Smooth muscle cell (in vitro differentiated cells): ENCODE results near the gene BTN2A1. TPM values are rescaled to one million over a fixed set of nuclear protein-coding genes. Genes with fewer than 3 reads are reported as not detected.

Experiments
- DNase-seq: peaks from one replicate; lab custom pipeline; 2025; ENCODE audit not compliant: unreplicated experiment; lab: John Stamatoyannopoulos, UW
- H2AFZ ChIP-seq: fragments of 200-600 bp; sonication (generic); 2 replicates; pipeline ENCODE4 v1.6.0; 2016; ENCODE audit warnings: antibody characterized with exemption, low read depth, mild to moderate bottlenecking
- H3F3A ChIP-seq: fragments of 200-600 bp; sonication (generic); 2 replicates; pipeline ENCODE4 v1.6.0; 2017; ENCODE audit warnings: antibody characterized with exemption, low read depth
- H3K27ac ChIP-seq: fragments of 200-600 bp; sonication (generic); 2 replicates; pipeline ENCODE4 v1.5.1; 2016; ENCODE audit warnings: low read depth, mild to moderate bottlenecking
- H3K27me3 ChIP-seq: fragments of 200-600 bp; sonication (generic); 2 replicates; pipeline ENCODE4 v1.6.1; 2016; ENCODE audit warnings: low read depth, mild to moderate bottlenecking
- H3K36me3 ChIP-seq: fragments of 200-600 bp; sonication (generic); 2 replicates; pipeline ENCODE4 v1.5.1; 2016; ENCODE audit warnings: low read depth
- H3K4me1 ChIP-seq: fragments of 200-600 bp; sonication (generic); 2 replicates; pipeline ENCODE4 v1.5.1; 2016; ENCODE audit warnings: low read depth
- H3K4me2 ChIP-seq: fragments of 200-600 bp; sonication (generic); 2 replicates; pipeline ENCODE4 v1.6.0; 2016; ENCODE audit warnings: mild to moderate bottlenecking
- H3K4me3 ChIP-seq: fragments of 200-600 bp; sonication (generic); 2 replicates; pipeline ENCODE4 v1.5.1; 2016; ENCODE audit warnings: mild to moderate bottlenecking
- H3K79me2 ChIP-seq: fragments of 200-600 bp; sonication (generic); 2 replicates; pipeline ENCODE4 v1.6.0; 2016; ENCODE audit warnings: low read depth, mild to moderate bottlenecking
- H3K9ac ChIP-seq: fragments of 200-600 bp; sonication (generic); 2 replicates; pipeline ENCODE4 v1.6.0; 2016; ENCODE audit warnings: low read depth
- H3K9me3 ChIP-seq: fragments of 200-600 bp; sonication (generic); replicated peaks from 2 replicates; pipeline ENCODE4 v1.5.1; 2016; ENCODE audit warnings: low read depth
- H4K20me1 ChIP-seq: fragments of 200-600 bp; sonication (generic); 2 replicates; pipeline ENCODE4 v1.6.0; 2016; ENCODE audit warnings: low read depth
- CTCF ChIP-seq: fragments of 200-600 bp; sonication (generic); IDR thresholded peaks from 2 replicates; pipeline ENCODE4 v1.5.1; 2017; ENCODE audit warnings: borderline replicate concordance, mild to moderate bottlenecking, antibody characterized with exemption; ENCODE audit not compliant: insufficient read depth, poor library complexity, severe bottlenecking
- WGBS: methylation state at CpG from one replicate; pipeline ENCODE4 v1.1.7; 2016; ENCODE audit warnings: low lambda C conversion rate; 5-methylcytosine and 5-hydroxymethylcytosine counted together
- polyA plus RNA-seq: library from polyadenylated mRNA; unstranded; fragments of >200 nt; fragmentation: Nextera tagmentation; extraction: Ambion mirVana; gene quantifications from 2 replicates; pipeline ENCODE4 v1.2.1, GENCODE V29; 2016
- total RNA-seq: library from RNA; depleted of rRNA; stranded (reverse); fragments of >200 nt; gene quantifications from 2 replicates; pipeline ENCODE4 v1.2.3, GENCODE V29; 2014

The BTN2A1 gene
- total and polyA plus RNA-seq, 2 experiments from 2014 or later, result 36.3 to 40.5 TPM

DNA sequence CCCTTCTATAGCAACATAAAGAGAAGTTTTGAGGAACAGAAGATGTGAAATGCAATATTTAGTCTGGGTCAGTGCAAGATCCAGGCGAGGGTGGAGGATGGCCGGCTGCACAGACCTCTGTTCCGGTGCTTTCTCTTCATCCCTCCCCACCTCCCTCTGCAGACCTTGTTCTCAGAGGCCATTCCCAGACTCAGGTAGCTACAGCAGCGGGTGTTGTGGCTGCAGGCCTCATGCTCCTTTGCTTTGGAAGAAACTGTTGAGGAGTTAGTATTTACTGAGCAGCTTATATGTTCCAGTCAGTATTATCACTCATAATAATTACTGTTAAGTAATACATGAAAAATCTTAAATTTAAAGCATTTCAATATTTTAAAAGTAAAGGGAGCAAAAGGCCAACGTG lies 15.8 kb upstream of the BTN2A1 start:
- H3K27me3 ChIP-seq, result no peaks in the 10 kb centered on the region
- TF ChIP-seq CTCF, result no peak
- H3F3A ChIP-seq, result no peaks in the 10 kb centered on the region
- no peak overlapping the region for H3K9ac ChIP-seq
- H4K20me1 ChIP-seq, result no peaks in the 10 kb centered on the region
- H3K9me3 ChIP-seq, result no peaks in the 10 kb centered on the region
- H3K36me3 ChIP-seq, result no peaks in the 10 kb centered on the region
- H3K4me2 ChIP-seq, result no peak overlapping the region
- no peak overlapping the region for H3K4me3 ChIP-seq
- H3K27ac ChIP-seq, result no peak overlapping the region
- no peaks in the 10 kb centered on the region for H3K79me2 ChIP-seq
- WGBS, result 89% methylated on average over 5 of the region's 5 CpGs
- no peak overlapping the region for H2AFZ ChIP-seq
- H3K4me1 ChIP-seq, result no peaks in the 10 kb centered on the region
- DNase-seq, result no peak

DNA sequence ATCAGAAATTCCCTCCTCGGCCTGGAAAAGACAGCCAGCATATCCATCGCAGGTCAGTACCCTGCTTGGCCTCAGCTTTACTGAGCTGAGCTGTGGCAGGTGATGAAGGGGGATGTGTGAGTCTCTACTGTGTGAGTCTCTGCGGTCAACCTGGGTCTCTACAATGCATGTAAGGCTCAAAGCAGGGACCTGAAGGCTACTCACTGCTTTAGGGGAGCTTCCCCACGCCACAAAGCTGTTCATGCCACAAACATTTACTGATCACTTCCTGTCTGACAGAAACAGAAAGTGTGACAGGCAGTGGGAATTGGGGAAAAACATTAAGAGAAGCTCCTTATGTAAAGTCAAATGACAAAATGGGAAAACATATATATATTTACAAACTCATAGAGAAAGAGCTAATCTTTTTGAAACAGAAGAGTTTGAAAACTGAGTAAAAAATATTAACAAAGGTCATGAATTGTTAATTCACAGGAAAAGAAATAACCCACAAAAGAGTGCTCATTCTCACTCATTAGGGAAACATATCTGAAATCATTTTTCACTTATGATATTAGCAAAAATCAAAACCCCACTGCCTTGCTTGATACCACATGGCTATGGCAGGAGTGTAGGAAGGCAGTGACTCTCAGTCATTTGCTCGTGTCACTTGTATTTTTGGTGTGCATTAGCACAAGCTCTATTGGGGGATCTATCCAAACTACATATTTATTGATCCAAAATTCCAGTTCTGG lies 11.7 kb upstream of the BTN2A1 start:
- H2AFZ ChIP-seq, result no peak overlapping the region
- no peak overlapping the region for H3K27ac ChIP-seq
- 81% methylated on average over 5 of the region's 5 CpGs for WGBS
- H3K27me3 ChIP-seq, result no peaks in the 10 kb centered on the region
- H3K36me3 ChIP-seq, result no peaks in the 10 kb centered on the region
- no peaks in the 10 kb centered on the region for H3K9me3 ChIP-seq
- no peak for DNase-seq
- no peak overlapping the region for H3K4me3 ChIP-seq
- H4K20me1 ChIP-seq, result no peaks in the 10 kb centered on the region
- no peaks in the 10 kb centered on the region for H3K79me2 ChIP-seq
- TF ChIP-seq CTCF, result no peak
- no peaks in the 10 kb centered on the region for H3K4me1 ChIP-seq
- no peak overlapping the region for H3K4me2 ChIP-seq
- no peak overlapping the region for H3K9ac ChIP-seq
- H3F3A ChIP-seq, result no peaks in the 10 kb centered on the region

- no peak for DNase-seq
- 90% methylated on average over 5 of the region's 5 CpGs for WGBS
- Histone ChIP-seq H3K4me3 (no peak overlapping the region), H2AFZ (no peak overlapping the region), H3K4me1 (no peaks in the 10 kb centered on the region), H3K27ac (no peak overlapping the region), H3K9me3 (no peaks in the 10 kb centered on the region), H3K79me2 (no peaks in the 10 kb centered on the region), H3F3A (no peaks in the 10 kb centered on the region), H4K20me1 (no peaks in the 10 kb centered on the region), H3K9ac (no peak overlapping the region), H3K27me3 (no peaks in the 10 kb centered on the region), H3K4me2 (no peak overlapping the region), H3K36me3 (no peaks in the 10 kb centered on the region)
- no peak for TF ChIP-seq CTCF
Measured at GRCh38 chr6:26447257-26447656, 10.5 kb upstream of the BTN2A1 start.

DNA sequence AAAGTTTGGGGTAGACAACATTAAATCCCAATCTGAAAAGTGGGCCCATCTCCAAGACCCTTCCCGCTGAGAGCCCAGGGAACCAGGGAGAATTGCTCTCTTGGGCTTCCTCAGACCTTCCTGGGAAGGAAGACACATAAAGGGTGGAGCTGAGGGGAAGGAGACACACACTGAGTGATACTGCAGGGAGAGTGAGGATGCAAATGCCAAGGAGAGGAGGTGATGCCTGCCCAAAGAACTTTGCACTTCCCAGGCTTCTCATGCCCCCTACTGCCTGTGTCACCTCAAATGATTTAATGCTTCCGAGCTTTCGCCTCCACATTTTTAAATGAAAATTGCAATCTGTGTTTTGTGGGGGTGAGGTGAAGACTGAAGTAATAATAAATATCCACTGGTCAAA lies 7.5 kb upstream of the BTN2A1 start:
- H3K79me2 ChIP-seq, result no peaks in the 10 kb centered on the region
- no peaks in the 10 kb centered on the region for H3K4me1 ChIP-seq
- H3F3A ChIP-seq, result no peaks in the 10 kb centered on the region
- no peak overlapping the region for H2AFZ ChIP-seq
- H3K36me3 ChIP-seq, result no peaks in the 10 kb centered on the region
- no peaks in the 10 kb centered on the region for H3K9me3 ChIP-seq
- no peak overlapping the region for H3K9ac ChIP-seq
- TF ChIP-seq CTCF, result no peak
- H3K27ac ChIP-seq, result no peak overlapping the region
- H3K4me3 ChIP-seq, result no peak overlapping the region
- no peak for DNase-seq
- H4K20me1 ChIP-seq, result no peaks in the 10 kb centered on the region
- 87% methylated on average over 3 of the region's 3 CpGs for WGBS
- H3K27me3 ChIP-seq, result no peaks in the 10 kb centered on the region
- H3K4me2 ChIP-seq, result no peak overlapping the region
